Fibroblast of skin of left biceps (primary cell): Measurements from ENCODE around the gene NF1.
"Not testable (repeated sequence)": the region's sequence is repeated elsewhere in the genome, so short reads cannot be mapped to it uniquely, and the experiment has no call there.

Experiments used
- DNase-seq, 2 experiments: peaks; one replicate each; pipeline ENCODE4 v3.0.0-alpha.2; 2013; ENCODE audit warnings: low read depth in 2 of 2

The NF1 gene

GRCh38 chr17:31252741-31253140, 158.0 kb downstream of the NF1 start:
- no peak for DNase-seq

DNA sequence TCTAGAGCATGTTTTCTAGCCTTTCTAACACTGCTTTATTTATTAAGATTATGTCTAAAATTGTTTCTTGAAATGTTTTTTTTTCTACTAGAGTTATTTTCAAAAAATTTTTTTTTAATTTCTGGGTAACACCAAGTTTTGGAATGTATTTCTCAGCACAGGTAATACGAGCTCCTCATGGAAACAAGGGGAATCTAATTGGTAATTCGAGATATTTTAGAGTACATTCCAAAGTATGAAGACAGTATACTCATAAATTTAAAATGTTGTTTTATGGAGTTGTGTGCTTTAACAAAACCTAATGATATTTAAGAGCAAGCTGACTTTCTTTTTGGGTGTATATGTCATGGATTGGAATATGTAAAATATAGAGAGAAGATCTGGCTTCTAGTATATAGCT, 159.9 kb downstream of the NF1 start:
- DNase-seq, result no peak

- DNase-seq, result no peak
These were observed 162.2 kb downstream of the NF1 start for GRCh38 chr17:31256936-31257335.

GRCh38 chr17:31260151-31260550, 165.4 kb downstream of the NF1 start:
- DNase-seq, result no peak

DNA sequence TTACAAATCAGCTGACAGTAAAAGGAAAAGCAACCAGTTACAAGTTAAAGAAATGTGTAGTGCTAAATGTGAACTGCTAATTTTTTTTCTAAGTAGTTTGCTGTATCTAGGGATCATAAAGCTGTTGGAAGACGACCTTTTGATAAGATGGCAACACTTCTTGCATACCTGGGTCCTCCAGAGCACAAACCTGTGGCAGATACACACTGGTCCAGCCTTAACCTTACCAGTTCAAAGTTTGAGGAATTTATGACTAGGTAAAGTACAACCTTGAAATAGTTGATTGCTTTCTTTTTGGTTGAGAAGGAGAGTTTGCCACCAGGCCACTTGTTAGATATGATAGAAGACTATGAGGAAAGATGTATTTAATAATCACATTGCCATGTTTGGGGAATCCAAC, 166.8 kb downstream of the NF1 start:
- DNase-seq, result no peak

DNA sequence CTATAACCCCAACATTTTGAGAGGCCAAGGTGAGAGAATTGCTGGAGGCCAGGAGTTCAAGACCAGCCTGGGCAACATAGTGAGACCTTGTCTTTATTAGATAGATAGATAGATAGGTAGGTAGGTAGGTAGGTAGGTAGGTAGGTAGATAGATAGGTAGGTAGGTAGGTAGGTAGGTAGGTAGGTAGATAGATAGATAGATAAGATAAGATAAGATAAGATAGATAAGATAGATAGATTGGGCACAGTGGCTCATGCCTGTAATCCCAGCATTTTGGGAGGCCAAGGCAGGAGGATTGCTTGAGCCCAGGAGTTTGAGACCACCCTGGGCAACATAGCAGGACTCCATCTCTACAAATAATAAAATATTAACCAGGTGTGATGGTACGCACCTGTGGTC, 168.1 kb downstream of the NF1 start:
- DNase-seq, result not testable (repeated sequence)

DNA sequence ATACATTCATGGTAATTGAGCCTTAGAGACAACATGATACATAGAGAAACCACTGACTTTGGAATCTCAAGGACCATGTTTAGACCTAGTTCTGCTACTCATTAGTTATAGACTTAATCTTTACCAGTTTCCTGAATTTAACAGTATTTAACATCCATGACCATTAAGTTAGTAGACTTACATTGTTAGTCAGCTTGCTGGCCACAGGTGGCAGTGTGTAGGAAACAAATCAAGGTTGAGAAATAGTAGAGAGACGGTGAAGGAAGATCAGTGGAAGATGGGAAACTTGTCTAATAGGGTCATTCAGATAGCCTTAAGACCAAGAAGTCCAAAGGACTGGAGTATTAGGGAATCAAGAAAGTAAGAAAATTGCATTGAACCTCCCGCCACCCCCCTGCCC, 171.3 kb downstream of the NF1 start:
- no peak for DNase-seq

- no peak for DNase-seq
These were observed 174.3 kb downstream of the NF1 start for GRCh38 chr17:31269036-31269577.

DNA sequence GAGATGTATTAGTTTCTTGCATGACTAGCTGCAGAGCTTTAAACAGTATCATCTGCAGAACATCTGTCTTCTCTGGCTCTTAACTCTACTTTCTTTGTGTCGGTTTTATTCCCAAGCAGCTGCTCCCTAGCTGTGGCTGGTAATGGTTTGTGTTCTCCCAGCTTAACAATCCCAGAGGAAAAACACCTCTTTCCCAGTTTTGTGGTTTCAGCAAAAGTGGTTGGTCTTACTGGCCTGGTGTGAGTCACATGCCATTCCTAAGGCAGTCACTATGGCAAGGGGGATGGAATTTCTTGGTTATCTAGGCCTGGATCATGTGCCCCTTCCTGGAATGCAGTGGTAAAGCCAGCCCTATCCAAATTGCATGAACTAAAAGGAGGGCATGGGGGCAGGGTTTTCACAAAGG, 174.8 kb downstream of the NF1 start:
- peak; percentile 98 for DNase-seq

DNA sequence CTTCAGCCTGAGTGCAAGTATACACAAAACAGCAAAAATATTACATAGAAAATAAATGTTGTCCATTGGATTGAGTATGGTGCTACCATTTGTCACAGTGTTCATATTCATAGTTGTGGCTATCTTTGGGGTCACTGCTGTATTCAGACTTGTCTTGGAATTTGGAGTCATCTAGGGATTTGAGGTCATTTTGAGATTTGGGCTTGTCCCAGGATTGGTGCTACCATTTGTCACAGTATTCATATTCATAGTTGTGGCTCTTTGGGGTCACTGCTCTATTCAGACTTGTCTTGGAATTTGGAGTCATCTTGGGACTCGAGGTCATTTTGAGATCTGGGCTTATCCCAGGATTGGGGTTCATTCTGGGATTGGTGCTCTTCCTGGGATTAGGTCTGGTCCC, 177.5 kb downstream of the NF1 start:
- DNase-seq, result no peak

DNA sequence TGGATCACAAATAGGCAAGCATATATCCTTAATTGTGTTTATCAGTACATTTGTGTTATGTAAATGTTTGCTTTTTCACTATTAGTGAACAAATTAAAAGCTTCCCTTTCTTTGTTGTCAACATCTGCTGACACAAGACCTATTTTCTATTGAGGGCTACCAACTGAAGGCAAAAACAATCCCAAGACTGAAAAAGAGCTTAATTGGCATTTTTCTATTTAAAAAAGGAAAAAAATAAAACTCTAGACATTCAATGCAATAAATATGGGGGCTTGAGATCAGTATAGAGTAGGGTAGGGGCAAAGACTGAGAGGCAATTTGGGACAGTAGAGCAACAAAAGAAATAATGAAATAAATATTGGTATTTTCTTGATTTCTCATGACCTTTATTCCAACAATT, 178.0 kb downstream of the NF1 start:
- DNase-seq, result no peak

DNA sequence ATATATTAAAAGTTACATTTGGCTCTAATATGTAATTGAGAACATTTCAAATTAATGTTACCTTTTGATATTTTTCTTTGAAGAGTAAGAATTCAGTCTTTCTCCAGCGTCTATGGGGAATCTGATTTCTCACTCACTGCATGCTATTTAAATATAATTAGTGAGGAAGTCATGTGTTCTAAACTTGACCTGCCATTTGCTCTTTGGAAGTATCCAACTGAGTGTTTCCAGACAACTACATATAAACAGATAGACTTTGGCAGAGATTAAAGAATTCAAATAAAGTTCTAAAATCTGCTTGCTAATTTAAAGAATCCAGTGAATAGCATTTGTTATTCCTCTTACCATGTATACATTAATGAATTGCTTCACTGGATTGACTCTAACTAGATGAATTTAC, 178.7 kb downstream of the NF1 start:
- no peak for DNase-seq

DNA sequence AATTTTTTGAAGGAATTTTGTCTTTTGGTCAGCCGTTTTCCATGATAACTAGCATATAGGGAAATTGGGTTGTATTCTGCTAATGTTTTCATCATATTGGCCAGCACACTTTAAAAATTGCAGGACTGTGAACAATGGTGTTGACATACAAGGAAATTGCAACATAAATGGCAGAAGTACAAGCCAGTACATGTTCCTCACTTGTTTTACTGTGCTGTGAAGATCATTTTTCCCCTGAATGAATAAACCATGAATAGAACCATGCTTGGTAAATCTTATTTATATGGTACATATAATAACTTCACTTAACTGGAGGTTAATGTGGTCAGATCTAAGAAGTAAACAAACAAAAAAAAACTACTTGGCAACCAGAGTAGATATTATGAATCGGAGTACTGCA, 179.5 kb downstream of the NF1 start:
- peak; percentile 40 to 43 for DNase-seq

DNA sequence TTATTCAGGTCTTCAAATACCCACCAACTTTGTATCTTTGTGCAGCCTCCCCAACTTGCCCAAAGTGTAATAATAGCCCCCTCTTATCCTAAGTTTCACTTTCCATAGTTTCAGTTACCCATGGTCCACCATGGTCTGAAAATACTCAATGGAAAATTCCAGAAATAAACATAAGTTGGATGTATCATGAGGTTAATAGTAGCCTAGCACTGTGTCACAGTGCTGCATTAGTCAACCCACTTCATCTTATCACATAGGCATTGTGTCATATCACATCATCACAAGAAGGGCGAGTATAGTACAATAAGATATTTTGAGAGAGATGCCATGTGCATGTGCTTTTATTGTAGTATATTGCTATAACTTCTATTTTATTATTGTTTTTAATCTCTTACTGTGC, 180.3 kb downstream of the NF1 start:
- DNase-seq, result no peak

- DNase-seq, result no peak
These were observed 184.6 kb downstream of the NF1 start for GRCh38 chr17:31279401-31279800.

DNA sequence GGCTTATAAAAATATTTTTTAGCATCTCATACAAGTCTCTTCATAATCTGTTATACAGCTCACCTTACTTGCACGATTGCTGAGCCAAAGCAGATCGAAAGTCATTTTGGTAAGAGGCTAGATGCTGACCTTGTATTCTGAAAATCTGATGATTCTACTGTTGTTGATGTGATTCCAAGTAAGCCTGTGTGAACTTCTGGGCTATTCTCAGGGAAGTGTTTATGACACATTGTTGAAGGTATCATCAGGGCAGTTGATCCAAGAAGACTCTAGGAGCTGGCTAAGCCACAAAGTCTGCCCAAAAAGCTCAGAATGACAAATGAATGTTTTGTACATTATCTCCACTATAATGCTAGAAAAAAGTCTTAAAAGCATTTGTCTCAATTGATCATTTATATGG, 186.3 kb downstream of the NF1 start:
- no peak for DNase-seq

- no peak for DNase-seq
These were observed 189.1 kb downstream of the NF1 start for GRCh38 chr17:31283841-31284240.

DNA sequence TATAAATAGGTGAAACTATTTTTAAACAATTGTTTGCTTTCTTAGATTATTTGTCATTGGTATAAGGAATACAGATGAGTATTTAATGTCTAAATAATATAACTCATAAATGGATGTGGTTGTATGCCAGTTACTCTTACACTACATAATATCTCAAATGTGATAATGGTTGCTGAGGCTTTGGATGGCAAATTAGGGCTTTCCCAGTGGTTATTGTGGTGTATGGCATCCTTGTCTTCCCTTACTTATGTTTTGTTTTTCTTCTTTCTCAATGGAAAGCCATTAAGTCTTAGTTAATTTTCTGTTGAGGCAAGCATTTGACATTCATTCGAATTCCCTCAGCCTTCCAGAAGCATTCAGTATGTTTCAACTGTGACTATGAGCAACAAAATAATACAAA, 191.8 kb downstream of the NF1 start:
- DNase-seq, result no peak

DNA sequence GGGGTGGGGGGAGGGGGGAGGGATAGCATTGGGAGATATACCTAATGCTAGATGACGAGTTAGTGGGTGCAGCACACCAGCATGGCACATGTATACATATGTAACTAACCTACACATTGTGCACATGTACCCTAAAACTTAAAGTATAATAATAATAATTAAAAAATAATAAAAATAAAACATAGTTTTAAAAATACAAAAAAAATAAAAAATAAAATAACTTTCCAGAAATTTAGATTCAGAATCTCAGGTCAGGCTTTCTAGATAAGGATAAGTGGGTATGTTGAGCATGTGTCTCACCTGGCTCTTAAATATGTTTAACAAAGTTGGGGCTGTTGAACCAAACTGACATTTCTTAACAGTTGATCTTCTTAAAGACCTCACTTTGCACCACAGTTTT, 193.2 kb downstream of the NF1 start:
- not testable (repeated sequence) for DNase-seq

GRCh38 chr17:31289790-31290189, 195.0 kb downstream of the NF1 start:
- DNase-seq, result no peak

DNA sequence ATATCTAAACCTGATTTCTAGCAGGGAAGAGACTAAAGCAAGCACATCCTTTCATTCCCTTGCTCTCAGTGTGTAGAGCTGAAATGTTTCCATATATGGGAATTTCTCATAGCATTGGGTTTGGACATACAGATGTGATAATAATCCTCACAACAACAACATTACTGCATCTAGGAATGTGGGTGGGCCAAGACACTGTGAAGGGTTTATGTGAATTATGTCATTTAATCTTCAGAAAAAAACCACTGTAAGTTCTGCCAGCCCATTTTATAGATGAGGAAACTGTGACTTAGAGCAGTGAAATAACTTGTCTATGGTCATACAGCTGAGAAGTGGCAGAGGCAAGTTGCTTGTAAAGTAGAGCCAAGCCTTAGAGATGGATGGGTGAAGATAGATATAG, 197.0 kb downstream of the NF1 start:
- peak; percentile 29 to 36 for DNase-seq

GRCh38 chr17:31293581-31293980, 198.8 kb downstream of the NF1 start:
- DNase-seq, result no peak

- DNase-seq, result no peak
These were observed 199.5 kb downstream of the NF1 start for GRCh38 chr17:31294231-31294630.

DNA sequence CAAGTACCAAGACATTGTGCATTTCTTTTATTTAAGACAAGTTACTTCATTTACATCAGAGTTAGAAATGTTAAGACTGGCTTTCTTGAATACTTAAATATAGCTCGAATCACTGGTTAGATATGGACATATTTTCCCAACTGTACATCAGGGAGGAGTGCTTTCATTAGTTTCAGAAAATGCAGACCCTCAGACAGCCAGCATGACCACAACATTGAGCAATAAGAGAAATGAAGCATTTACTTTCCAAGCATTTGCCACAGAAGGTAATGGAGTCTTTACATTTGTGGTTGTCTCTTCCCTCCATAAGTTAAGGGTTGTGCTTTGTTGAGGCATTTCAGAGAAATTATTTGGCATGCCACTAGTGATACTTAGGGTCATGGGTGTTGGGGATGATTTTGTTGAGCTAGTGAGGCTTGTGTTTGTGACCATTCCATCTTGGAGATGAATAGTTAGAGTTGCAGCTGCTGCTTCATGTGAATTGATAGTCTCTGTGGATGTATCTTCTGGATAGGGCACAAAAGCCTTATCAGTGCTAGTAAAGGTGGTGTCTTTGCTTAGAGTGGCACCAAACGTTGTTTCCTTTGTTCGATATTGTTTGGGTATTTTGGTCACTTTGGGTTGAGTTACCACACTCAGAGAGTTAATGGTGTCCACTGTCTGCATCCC, 200.2 kb downstream of the NF1 start:
- DNase-seq, result peak; percentile 60 to 64
